ENCODE data around the gene SZT2.

The SZT2 gene

DNA sequence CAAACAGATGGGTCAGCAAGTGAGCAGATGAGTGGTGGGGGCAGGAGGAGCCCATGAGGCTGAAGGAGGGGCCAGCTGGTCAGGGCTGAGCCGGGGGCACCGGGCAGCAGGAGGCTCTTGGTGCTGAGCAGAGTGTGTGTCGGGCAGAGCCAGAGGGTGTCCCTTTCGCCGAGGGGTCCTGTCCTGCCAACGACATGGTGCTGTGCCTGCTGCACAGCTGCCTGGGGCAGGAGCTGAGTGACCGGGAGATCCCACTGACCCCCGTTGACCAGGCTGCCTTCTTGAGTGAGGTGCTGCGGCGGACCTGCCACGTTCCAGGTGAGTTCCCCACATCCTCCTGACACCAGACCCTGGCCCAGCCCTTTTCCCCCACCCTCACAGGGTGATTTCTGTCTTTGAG is 36.5 kb downstream of the SZT2 start:
- DNase-seq, result no peak

- no peak for DNase-seq
Observed at GRCh38 chr1:43427524-43427923, 37.8 kb downstream of the SZT2 start.

GRCh38 chr1:43427941-43428340 is 38.2 kb downstream of the SZT2 start:
- DNase-seq, result no peak

- DNase-seq, result no peak
Observed at GRCh38 chr1:43430831-43431230, 41.1 kb downstream of the SZT2 start.

DNA sequence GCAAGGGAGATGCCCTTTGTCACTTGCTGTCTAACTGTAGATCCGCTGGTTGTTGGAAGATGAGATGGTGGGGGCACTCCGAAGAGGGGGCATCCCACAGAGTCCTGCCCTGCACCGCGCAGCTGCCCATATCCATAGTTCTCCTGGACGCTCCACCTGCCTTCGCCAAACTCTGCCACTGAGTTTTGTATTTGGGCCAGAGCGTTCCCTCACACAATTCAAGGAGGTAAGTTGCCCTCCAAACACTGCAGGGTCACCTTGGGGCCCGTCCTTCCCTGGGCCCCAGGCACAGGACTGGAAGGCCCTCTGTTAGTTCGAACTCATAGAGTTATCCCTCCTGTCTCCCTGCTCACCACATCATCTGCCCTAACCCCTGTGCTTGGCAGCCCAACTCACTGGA is 42.0 kb downstream of the SZT2 start:
- DNase-seq, result no peak

- no peak for DNase-seq
Observed at GRCh38 chr1:43432171-43432860, 42.6 kb downstream of the SZT2 start.

DNA sequence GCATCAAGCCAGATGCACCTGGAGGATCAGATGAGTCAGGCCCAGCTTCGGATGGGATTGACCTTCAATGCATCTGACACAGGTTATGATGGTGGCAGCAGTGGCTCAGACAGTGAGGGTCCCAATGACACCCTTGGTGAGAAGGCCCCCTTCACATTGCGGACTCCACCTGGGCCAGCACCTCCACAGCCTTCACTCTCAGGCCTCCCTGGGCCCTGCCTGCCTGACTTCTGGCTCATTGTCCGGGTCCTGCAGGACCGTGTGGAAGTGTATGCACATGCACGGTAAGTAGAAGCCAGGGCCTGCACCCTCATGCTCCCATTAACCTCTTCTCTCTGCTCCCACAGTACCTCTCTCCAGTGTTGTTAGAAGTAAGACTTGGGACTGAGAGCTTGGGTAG is 43.2 kb downstream of the SZT2 start:
- no peak for DNase-seq

DNA sequence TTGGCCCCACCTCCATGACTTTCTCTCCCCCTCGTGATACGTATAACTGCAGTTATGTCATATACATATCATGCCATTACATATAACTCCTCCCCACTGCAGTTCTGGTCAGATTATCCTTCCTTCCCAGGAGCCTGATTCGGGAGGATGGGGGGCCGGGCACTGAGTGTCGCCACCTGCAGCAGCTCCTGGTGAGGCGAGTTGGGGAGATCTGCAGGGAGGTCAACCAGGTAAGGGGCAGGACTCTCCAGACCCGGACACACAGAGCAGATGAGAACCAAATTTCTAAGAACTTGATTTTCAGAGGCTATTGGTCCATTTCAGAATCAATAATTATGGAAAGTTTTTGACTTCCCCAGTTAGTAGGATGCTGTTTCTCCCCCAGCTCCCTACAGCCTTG is 44.6 kb downstream of the SZT2 start:
- no peak for DNase-seq

- DNase-seq, result peak; percentile 44
Observed at GRCh38 chr1:43435146-43436145, 45.7 kb downstream of the SZT2 start.

DNA sequence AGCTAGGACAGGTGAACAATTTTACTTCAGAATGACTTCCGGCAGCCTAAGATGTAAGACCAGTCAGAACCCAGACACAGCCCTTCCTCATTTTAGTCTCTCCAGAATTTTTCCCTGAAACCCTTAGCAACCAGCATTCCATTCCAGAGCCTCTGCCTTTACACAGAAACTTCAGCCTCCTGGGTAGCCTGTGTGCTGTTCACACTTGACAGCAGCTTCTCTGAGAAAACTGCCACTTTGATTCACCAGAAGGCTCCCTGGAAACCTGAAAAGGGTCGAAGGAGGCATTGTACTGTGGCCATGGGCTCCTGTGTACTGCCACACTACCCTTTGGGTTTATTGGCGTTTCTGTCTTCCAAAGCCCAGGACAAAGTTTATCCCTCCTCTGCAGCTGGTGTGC is 46.7 kb downstream of the SZT2 start:
- no peak for DNase-seq

GRCh38 chr1:43437031-43437973 is 47.6 kb downstream of the SZT2 start:
- no peak for DNase-seq

- no peak for DNase-seq
Observed at GRCh38 chr1:43438006-43438405, 48.3 kb downstream of the SZT2 start.

DNA sequence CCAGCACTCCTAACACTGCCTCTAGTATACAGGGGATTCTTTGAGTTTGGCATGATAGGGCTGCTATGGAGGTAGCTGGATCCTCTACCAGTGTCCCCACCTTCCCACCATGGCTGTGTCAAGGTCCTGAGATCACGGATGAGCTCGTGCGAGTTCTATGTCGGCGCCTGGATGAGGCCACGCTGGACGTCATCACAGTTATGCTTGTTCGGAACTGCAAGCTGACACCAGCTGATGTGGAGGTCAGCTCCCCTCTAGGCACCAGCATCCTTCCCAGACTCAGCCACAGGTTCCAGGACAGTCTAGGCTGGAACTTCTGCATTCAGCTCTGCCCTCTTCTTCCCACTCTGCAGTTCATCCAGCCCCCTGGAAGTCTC is 48.9 kb downstream of the SZT2 start:
- DNase-seq, result no peak

- DNase-seq, result no peak
Observed at GRCh38 chr1:43438953-43439581, 49.4 kb downstream of the SZT2 start.

- DNase-seq, result no peak
Observed at GRCh38 chr1:43439781-43440180, 50.1 kb downstream of the SZT2 start.

DNA sequence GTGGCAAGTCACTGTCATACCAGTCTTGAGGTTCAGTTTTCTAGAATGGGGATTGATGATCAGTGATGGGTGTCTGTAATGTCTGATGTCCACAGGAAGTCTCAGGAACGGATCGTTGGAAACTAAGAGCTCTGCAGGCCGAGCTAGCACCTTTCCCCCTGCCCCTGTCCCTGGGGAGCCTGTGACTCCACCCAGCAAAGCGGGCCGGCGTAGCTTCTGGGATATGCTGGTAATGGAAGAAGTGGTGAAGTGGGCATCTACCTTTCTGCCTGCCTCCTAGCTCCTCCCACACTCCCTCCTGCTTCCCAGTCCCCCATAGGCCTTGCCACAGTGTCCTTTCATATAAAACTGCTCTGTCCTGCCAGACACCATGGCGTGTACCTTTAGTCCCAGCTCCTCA is 50.7 kb downstream of the SZT2 start:
- no peak for DNase-seq

DNA sequence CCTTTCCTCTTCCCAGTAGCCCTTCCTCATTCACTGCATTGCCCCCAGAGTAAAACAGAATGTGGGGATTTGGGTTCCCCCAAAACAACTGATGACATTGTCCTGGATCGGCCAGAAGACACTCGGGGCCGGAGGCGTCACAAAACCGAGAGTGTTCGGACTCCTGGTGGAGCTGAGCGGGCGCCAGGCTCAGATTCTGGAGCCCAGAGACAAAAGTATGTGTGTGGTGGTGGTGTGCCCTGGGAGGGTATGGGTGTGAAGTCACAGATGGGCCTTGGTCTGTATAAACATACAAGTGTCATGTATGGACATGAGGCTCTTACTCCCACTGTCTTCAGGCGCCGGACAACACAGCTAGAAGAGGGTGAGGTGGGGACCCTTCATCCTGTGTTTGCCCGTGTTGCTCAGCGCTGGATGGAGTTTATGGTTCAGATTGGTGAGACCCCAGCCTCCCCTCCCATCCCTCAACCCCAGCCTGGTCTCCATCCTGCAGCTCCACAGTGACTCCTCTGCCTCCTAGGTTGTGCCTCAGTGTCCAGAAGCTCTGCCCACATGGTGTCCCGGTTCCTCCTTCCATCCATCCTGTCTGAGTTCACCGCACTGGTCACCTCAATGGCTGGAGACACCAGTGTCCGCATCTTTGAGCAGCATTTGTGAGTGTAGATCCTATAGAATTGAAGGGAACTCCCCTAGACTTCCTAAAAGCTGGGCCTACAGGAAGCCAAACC is 51.6 kb downstream of the SZT2 start:
- no peak for DNase-seq

GRCh38 chr1:43441894-43442637 is 52.4 kb downstream of the SZT2 start:
- DNase-seq, result no peak

DNA sequence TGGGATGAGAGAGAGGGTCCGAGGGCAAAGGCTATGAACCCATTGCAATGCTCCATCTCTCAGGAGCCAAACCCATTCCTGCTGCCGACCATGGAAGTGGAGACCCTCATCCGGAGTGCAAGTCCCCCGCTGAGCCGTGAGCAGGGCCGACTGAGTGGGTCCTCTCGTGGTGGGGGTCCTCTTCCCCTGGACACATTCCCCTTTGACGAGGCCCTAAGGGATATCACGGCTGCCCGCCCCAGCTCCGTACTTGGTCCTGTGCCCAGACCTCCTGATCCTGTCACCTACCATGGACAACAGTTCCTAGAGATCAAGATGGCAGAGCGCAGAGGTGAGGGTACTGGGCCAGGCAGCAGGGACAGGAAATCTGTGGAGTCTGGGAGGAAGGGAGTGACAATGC is 53.1 kb downstream of the SZT2 start:
- no peak for DNase-seq

DNA sequence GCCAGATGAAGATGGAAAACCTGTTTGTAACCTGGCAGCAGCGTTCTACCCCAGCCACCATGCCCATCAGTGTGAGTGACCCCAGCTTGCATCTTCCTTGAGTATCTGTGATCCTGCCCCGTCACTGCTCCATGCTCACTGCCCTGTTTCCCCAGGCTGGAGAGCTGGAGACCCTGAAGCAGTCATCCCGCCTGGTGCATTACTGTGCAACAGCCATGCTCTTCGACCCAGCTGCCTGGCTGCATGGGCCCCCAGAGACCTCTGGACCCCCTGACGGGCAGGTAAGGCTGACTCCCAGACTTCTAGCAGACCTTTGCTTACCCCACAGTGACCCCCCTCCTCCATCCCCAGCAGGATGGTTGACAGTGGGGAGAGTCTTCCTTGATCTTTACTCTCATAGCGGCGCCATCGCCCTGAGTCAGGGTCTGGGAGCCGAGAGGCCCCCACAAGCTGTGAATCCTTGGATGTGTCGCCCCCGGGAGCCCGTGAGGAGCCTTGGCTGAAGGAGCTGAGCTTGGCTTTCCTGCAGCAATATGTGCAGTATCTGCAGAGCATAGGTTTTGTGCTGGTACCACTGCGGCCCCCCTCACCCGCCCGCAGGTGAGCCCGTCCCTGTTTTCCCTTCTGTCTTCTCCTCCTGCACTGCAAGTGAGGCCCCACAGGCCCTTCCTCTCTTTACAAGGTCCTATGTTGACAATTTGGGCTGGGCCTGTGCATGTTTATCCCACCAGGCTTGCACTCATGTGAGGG is 53.7 kb downstream of the SZT2 start:
- DNase-seq, result no peak
